Chondrocyte (in vitro differentiated cells): Measurements from ENCODE around the gene SH3BGRL2. TPM values are rescaled to one million over a fixed set of nuclear protein-coding genes. Genes with fewer than 3 reads are reported as not detected.
"Not testable (repeated sequence)": the region's sequence is repeated elsewhere in the genome, so short reads cannot be mapped to it uniquely, and the experiment has no call there.

ENCODE experiments used
- DNase-seq: peaks from one replicate; pipeline ENCODE4 v3.0.0; 2021; ENCODE audit warnings: mixed read lengths, low spot score
- H3K27ac Mint-ChIP-seq: one replicate; pipeline ENCODE4 v1.8.0; 2021; ENCODE audit warnings: mild to moderate bottlenecking, moderate library complexity, mixed read lengths; ENCODE audit not compliant: unreplicated experiment
- H3K27me3 Mint-ChIP-seq: 2 replicates; pipeline ENCODE4 v1.8.0; 2021; ENCODE audit warnings: low read depth, mixed read lengths
- H3K36me3 Mint-ChIP-seq: 2 replicates; pipeline ENCODE4 v1.8.0; 2021; ENCODE audit warnings: low read depth, mixed read lengths
- H3K4me1 Mint-ChIP-seq: 2 replicates; pipeline ENCODE4 v1.8.0; 2021; ENCODE audit warnings: low read depth, mild to moderate bottlenecking, mixed read lengths
- H3K4me3 Mint-ChIP-seq: one replicate; pipeline ENCODE4 v1.8.0; 2021; ENCODE audit warnings: mild to moderate bottlenecking, moderate library complexity, mixed read lengths; ENCODE audit not compliant: unreplicated experiment
- H3K9me3 Mint-ChIP-seq: 2 replicates; pipeline ENCODE4 v1.8.0; 2021; ENCODE audit warnings: low read depth, mixed read lengths
- CTCF ChIP-seq: fragments of 200-600 bp; sonication (generic); IDR thresholded peaks from 2 replicates; pipeline ENCODE4 v1.5.0; 2021; ENCODE audit warnings: antibody characterized with exemption, mild to moderate bottlenecking, moderate library complexity
- total RNA-seq: library from RNA; stranded (reverse); gene quantifications from 3 replicates; pipeline ENCODE4 v1.2.1, GENCODE V29; 2021

SH3BGRL2 gene
- total RNA-seq, 1 donor from 2014 or later, result 2.7 TPM

DNA sequence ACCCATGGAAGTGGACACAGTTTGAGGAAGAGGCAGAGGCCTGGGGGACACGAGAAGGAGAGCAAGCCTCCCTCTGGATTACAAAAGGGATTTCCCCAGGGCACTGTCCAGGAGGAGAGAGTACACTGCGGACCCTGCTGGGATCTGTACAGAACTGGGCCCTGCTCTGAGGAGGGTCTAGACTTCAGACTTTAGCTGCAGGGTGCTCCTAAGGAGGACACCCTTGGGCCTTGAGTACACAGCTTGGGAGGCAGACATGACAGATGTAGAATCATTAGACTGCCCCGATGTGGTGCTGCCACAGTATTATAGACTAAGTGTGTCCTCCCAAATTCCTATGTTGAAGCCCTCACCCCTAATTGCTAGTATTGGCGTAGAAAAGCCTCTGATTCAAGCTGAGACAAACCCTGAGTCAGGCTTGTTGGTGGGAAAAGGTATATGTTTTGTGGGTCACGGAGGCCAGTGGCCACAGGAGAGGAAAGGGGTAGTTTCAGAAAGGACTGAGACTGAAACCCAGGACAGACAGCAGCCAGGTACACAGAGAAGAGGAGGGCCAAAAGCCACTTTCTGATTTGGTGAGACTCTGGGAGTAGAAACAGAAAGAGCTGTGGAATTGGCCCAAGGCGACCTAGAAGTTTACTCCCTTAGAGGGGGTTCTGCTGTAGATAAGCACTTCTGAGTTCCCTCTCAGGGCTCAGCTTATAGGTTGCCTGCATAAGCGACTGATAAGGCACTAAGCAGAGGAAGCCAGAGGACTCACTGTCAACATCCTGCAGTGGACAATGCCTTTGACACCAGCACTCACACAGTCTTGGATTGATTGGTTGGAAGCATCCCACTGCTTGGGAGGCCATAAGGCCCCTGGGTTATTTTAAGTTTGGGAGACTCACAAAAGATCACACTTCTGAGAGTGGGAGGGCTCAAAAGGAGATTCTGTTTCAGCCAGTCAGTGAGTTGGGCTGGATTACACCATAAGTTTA is 16.5 kb upstream of the SH3BGRL2 start:
- H3K27me3 Mint-ChIP-seq, result peaks cover 3% of the 10 kb centered on the region
- no peaks in the 10 kb centered on the region for H3K4me1 Mint-ChIP-seq
- H3K36me3 Mint-ChIP-seq, result no peaks in the 10 kb centered on the region
- no peak overlapping the region for H3K4me3 Mint-ChIP-seq
- DNase-seq, result no peak
- no peaks in the 10 kb centered on the region for H3K9me3 Mint-ChIP-seq
- no peak overlapping the region for H3K27ac Mint-ChIP-seq
- TF ChIP-seq CTCF, result no peak

DNA sequence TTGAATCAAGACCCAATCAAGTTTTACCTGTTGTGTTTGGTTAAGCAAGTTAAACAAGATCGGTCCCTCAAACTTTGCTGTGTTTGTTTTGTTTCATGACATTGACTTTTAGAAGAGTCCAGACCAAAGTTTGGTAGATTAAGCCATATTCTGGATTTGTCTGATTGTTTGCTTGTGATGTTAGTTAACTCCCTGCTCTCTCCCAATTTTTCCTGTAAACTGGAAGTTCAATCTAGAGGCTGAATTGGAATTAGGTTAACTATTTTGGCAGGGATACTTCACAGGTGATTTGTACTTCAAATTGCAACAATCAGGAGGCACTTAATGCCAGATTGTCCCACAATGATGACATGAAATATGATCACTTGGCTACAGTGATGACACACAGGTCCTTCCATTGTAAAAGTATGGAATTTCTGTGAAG is 13.6 kb upstream of the SH3BGRL2 start:
- Mint-ChIP-seq H3K36me3 (no peaks in the 10 kb centered on the region), H3K9me3 (no peaks in the 10 kb centered on the region), H3K27ac (no peak overlapping the region), H3K27me3 (peaks cover 6% of the 10 kb centered on the region), H3K4me3 (no peak overlapping the region), H3K4me1 (no peaks in the 10 kb centered on the region)
- DNase-seq, result no peak
- TF ChIP-seq CTCF, result no peak

DNA sequence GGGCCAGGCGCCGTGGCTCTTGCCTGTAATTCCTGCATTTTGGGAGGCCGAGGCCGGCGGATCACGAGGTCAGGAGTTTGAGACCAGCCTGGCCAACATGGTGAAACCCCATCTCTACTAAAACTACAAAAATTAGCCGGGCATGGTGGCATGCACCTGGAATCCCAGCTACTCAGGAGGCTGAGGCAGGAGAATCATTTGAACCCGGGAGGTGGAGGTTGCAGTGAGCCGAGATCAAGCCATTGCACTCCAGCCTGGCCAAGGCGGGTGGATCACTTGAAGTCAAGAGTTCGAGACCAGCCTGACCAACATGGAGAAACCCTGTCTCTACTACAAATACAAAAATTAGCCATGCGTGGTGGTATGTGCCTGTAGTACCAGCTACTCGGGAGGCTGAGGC is 12.7 kb upstream of the SH3BGRL2 start:
- H3K27ac Mint-ChIP-seq, H3K27me3 Mint-ChIP-seq, H3K4me1 Mint-ChIP-seq, H3K9me3 Mint-ChIP-seq, H3K4me3 Mint-ChIP-seq, DNase-seq, H3K36me3 Mint-ChIP-seq: not testable (repeated sequence)

DNA sequence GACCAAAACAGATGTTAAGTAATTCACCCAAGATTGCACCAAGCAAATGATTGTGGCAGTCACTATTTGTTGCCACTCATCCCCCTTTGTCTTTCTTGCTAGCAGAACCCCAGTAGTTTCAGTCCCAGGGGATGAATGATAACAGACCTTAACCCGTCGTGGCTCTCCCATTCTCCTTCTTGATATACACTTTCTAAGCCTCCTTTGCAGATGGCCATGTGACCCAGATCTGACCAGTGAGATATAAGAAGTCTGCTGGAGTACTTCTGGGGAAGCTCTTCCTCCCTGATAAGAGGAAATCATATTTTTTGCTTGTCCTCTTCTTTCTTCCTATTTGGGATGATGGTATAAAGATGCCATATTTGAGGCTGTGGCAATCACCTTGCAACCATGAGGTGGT is 9.6 kb upstream of the SH3BGRL2 start:
- Mint-ChIP-seq H3K4me1 (no peaks in the 10 kb centered on the region), H3K27ac (no peak overlapping the region), H3K36me3 (no peaks in the 10 kb centered on the region), H3K27me3 (peaks cover 6% of the 10 kb centered on the region), H3K9me3 (no peaks in the 10 kb centered on the region), H3K4me3 (no peak overlapping the region)
- no peak for DNase-seq
- no peak for TF ChIP-seq CTCF

DNA sequence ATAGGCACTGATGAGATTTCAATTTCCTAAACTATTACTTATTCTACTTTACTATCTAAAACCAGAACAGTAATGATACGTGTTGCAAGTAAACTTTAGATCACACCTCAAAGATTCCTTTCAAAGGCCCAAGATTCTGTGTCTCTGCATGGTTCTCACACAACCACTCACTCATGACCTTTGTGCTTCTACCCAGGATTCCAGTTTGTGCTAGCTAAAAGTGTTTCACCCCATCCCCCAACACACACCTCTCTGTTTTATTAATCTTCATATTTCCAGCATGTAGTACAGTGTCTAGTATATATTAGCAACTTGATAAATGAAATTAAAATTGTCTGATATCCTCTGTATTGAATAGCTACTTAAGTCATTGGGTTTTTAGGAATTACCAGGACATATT is 8.8 kb upstream of the SH3BGRL2 start:
- peaks cover 6% of the 10 kb centered on the region for H3K27me3 Mint-ChIP-seq
- DNase-seq, result no peak
- H3K4me1 Mint-ChIP-seq, result no peaks in the 10 kb centered on the region
- no peaks in the 10 kb centered on the region for H3K36me3 Mint-ChIP-seq
- no peaks in the 10 kb centered on the region for H3K9me3 Mint-ChIP-seq
- no peak overlapping the region for H3K27ac Mint-ChIP-seq
- no peak for TF ChIP-seq CTCF
- H3K4me3 Mint-ChIP-seq, result no peak overlapping the region

DNA sequence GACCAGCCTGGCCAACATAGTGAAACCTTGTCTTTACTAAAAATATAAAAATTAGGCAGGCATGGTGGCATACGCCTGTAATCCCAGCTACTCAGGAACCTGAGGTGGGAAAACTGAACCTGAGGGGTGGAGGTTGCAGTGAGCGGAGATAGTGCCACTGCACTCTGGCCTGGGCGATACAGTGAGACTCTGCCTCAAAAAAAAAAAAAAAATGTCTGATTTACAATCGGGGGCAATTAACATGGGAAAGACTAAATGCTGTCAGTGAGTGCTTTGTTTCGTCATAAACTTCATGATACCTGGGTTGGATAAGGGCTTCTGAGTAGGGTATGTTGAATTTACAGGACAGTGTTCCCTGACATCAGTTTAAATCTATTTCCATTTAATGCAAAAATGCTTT is 8.0 kb upstream of the SH3BGRL2 start:
- Mint-ChIP-seq H3K4me1 (no peaks in the 10 kb centered on the region), H3K27ac (no peak overlapping the region), H3K4me3 (no peak overlapping the region), H3K36me3 (no peaks in the 10 kb centered on the region), H3K27me3 (peaks cover 6% of the 10 kb centered on the region), H3K9me3 (no peaks in the 10 kb centered on the region)
- no peak for TF ChIP-seq CTCF
- DNase-seq, result no peak
